GM19239 (cell line): Measurements from ENCODE around the gene CDY1B.
"Not testable (repeated sequence)": the region's sequence is repeated elsewhere in the genome, so short reads cannot be mapped to it uniquely, and the experiment has no call there.

Source experiments
- DNase-seq: peaks from one replicate; pipeline ENCODE4 v3.0.0; 2011; ENCODE audit warnings: low spot score; ENCODE audit not compliant: insufficient read length
- FAIRE-seq: peaks from 2 replicates; lab custom pipeline; 2011; peaks lifted over from hg19 to GRCh38; lab: Jason Lieb, UNC

CDY1B gene, protein sequence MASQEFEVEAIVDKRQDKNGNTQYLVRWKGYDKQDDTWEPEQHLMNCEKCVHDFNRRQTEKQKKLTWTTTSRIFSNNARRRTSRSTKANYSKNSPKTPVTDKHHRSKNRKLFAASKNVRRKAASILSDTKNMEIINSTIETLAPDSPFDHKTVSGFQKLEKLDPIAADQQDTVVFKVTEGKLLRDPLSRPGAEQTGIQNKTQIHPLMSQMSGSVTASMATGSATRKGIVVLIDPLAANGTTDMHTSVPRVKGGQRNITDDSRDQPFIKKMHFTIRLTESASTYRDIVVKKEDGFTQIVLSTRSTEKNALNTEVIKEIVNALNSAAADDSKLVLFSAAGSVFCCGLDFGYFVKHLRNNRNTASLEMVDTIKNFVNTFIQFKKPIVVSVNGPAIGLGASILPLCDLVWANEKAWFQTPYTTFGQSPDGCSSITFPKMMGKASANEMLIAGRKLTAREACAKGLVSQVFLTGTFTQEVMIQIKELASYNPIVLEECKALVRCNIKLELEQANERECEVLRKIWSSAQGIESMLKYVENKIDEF

GRCh38 chrY:24047919-24048318 lies at the start of gene CDY1B:
Gene CDY1B (minus strand): TSS chrY:24048019. CDS start chrY:24047688, 331 bp downstream.
- not testable (repeated sequence) for DNase-seq, FAIRE-seq

- FAIRE-seq, DNase-seq: not testable (repeated sequence)
These were observed 1.7 kb upstream of the CDY1B start for GRCh38 chrY:24049525-24049924.

GRCh38 chrY:24043209-24043608 lies 4.6 kb downstream of the CDY1B start:
- FAIRE-seq, DNase-seq: not testable (repeated sequence)

GRCh38 chrY:24039008-24039718 lies 8.7 kb downstream of the CDY1B start:
- FAIRE-seq: not testable (repeated sequence)

GRCh38 chrY:24026212-24027103 lies 21.4 kb downstream of the CDY1B start:
- DNase-seq, FAIRE-seq: not testable (repeated sequence)

More at GRCh38 chrY:24039008-24039718, 8.7 kb downstream of the CDY1B start:
- not testable (repeated sequence) for DNase-seq
